HL-60 (cell line): ENCODE results near the gene PDE4B.

ENCODE experiments used
- CTCF ChIP-seq: IDR thresholded peaks from one replicate; pipeline ENCODE4 v1.5.1; 2011; ENCODE audit warnings: low read length, control low read depth, inconsistent platforms; ENCODE audit not compliant: insufficient read depth
- GABPA ChIP-seq: IDR thresholded peaks from 2 replicates; pipeline ENCODE4 v1.6.1; 2012; ENCODE audit warnings: low read depth
- POLR2AphosphoS5 ChIP-seq: IDR thresholded peaks from 2 replicates; pipeline ENCODE4 v1.6.1; 2012; ENCODE audit warnings: low read depth
- REST ChIP-seq: IDR thresholded peaks from 2 replicates; pipeline ENCODE4 v1.6.1; 2012; ENCODE audit warnings: low read depth; ENCODE audit not compliant: insufficient replicate concordance
- SPI1 ChIP-seq: IDR thresholded peaks from 2 replicates; pipeline ENCODE4 v1.6.1; 2012; ENCODE audit warnings: low read depth, mild to moderate bottlenecking, borderline replicate concordance

GRCh38 chr1:66247415-66248208 lies 454.9 kb downstream of the PDE4B start:
- TF ChIP-seq CTCF = no peak
- TF ChIP-seq POLR2AphosphoS5 = no peak
- no peak for TF ChIP-seq REST
- no peak for TF ChIP-seq GABPA
- no peak for TF ChIP-seq SPI1
